ENCODE measurements around the gene ZFP36.
"Not testable (repeated sequence)": the region's sequence is repeated elsewhere in the genome, so short reads cannot be mapped to it uniquely, and the experiment has no call there.

ZFP36 gene, protein sequence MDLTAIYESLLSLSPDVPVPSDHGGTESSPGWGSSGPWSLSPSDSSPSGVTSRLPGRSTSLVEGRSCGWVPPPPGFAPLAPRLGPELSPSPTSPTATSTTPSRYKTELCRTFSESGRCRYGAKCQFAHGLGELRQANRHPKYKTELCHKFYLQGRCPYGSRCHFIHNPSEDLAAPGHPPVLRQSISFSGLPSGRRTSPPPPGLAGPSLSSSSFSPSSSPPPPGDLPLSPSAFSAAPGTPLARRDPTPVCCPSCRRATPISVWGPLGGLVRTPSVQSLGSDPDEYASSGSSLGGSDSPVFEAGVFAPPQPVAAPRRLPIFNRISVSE

DNA sequence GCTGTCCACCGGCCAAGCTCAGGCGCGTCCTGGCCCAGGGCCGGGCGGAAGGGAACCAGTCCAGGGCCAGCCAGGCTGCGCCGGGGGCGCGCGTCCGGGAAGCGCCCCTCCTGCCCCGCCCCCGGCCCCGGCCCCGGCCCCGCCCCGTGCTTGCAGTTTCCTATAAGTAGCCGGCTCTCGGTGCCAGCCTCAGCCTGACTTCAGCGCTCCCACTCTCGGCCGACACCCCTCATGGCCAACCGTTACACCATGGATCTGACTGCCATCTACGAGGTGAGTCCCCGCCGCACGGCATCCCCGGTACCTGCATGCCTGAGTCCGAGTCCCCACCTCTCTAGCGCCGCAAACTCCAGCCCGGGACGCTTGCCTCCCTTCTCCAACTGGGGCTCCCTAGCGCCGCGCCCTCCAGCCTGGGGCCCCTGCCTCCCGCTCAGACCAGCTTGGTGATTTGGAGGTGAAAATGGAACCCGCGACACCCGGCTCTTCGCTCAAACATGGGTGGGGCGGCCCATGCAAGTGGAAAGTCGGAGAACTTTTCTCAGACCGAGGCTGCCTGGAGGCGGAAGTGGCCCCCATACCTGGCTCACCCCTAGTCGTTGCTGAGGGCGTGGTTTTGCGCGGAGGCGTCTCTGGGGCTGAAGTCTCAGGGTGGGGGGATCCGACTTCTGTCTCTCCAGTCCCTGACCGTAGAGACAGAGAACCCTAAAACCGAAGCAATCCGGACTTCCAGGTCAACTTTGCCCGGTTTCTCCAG, at the start of gene ZFP36:
Gene ZFP36 (plus strand): TSS at position 192 of the 754 bp plus-strand sequence. CDS start 58 bp downstream, at position 250.
- peak; percentile 79 for DNase-seq (ENCODE audit: low read depth, low spot score)

DNA sequence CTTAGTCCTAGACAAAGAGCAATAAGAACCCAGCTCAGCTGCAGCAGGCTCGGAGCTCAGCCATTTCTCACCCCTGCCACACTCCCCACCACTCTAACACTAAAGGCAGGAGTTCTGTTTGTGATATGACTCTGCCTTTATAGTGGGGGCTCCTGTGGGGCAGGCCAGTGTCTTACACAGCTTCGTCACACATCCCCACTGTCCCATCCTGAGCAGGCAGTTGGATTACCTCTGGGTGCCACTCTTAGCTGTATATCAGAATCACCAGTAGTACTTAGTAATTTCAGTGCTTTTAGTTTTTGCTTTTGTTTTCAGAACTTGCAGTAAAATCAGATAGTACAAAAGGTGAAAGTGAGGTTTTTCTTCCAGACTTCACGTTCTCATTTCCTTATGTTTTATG, 47.6 kb upstream of the ZFP36 start:
- no peak for DNase-seq (ENCODE audit: low read depth, low spot score)

DNA sequence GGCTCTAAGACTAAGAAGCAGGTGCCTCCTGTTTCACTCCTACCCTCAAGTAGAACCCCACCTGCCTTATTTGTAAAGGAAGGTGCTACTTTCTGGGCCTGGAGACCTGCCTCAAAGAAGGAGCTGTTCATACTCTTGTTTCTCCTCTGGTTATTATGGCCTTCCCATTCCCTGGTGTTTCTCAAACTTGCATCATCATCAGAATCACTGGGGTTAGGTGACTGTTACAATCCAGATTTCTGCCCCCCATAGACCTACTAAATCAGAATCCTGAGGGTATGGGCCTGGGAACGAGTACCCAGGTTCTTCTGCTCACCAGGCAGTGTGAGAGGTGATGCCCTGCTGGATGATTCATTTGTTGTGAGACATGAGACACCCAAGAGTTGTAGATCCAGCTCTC, 46.0 kb upstream of the ZFP36 start:
- DNase-seq (ENCODE audit: low read depth, low spot score): no peak

DNA sequence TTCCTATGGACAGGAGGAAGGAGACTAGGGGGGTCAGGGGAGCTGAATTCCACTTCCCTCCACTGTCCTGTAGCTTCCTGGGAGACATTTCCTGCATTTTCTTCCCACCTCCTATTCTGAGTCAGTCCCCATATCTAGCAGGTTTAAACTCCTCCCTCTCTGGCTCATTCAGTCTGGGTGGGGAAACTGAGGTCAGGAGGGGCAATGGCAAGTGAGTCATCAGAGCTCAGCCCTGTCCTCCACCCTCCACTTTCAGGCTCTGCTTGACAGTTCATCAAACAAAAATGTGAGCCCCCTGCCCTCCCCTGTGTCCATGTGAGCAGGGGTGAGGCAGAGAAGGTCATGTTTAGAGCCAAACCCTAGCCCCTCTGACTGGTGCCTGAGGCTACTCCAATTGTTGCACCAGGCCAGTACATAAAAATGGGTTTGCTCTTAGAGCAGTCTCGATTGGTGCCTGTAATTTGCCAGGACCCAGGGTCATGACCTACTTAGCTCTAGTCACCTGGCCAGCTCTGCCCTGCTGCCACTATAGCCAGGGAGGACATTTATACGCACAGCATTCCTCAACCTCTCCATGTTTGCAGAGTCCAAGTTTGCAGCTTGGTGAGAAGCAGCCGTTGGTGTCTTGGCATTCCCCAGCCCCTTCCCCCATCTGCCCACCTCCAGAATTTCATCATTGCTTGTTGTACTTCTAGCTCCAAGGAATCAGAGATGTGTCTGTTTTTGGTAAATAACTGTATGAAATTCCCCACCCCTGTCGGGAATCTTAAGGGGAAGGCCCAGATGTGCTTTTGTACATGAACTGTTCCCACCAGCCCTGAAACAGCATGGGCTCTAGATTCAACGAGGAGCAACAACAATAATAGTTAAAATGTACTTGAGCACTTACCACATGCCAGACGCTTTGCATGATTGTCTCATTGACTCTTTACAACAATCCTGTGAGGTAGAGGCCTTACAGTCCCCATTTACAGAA, 43.7 kb upstream of the ZFP36 start:
- no peak for DNase-seq (ENCODE audit: low read depth, low spot score)

DNA sequence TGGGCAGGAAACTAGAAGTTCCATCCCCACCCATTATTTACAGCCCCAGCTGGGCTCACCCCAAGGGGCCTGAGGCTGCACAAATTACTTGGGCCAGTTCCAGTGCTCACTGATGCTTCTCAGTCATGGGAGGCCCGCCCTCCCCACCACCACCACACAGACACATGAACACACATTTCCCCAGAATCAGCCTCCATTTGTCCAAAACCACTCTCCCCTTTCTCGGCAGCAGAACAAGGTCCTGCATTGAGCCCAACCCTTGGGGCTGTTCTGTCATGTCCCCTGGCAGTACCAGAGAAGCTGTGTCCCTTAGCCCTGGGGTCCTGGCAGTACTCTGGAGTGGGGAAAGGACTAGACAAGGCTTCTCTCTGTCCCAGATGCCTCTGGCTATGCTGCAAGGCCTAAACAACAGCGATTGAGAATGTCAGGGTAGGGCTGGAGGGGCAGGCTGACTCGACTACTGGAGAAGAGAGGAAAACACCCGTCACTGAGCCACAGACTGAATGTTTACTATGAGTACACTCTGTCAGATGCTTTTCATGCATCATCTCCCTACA, 42.7 kb upstream of the ZFP36 start:
- DNase-seq (ENCODE audit: low read depth, low spot score): no peak

DNA sequence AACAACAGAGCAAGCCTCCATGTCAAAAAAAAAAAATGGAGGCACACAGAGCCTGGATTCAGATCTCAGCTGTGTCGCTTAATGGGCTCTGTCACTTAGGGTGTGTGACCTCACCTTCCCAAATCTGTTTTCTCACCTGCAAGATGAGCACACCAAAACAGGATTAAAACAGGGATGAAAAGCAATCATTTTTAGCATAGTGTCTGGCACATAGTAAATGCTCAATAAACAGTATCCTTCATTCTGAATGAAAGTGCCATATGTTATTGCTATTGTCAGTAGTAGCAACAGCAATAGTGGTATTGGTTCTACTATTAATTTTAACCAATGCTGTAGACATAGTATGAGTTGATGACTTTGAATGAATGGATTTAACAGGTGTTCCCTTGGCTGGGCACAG, 41.1 kb upstream of the ZFP36 start:
- no peak for DNase-seq (ENCODE audit: low read depth, low spot score)

DNA sequence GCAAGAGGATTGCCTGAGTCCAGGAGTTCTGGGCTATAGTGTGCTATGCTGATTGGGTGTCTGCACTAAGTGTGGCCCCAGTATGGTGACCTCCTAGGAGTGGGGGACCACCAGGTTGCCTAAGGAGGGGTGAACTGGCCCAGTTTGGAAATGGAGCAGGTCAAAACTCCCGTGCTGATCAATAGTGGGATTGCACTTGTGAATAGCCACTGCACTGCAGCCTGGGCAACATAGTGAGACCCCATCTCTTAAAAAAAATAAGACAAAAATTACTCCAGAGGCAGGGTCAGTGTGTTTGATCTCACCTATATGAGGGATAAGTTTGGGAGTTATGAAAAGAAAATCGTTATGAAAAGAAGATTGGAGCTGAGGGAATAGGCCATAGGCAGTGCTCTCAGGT, 37.4 kb upstream of the ZFP36 start:
- DNase-seq (ENCODE audit: low read depth, low spot score): no peak

DNA sequence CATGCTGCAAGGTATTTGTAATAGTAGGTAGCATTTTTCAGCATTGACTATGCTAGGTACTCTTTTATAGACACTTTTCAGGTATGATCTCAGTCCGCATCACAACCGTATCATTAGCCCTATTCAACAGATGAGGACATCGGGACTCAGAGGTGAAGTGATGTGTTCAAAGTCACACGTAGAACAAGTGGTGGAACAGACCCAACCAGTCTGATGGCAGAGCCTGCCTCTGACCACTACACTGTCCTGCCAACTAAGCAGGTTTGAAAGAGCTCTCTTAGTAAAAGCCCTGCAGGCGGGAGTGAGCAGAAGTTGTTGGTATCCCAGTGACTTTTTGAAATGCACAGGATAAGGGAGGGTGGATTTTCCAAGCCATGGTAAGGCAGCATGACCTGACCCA, 35.9 kb upstream of the ZFP36 start:
- DNase-seq (ENCODE audit: low read depth, low spot score): no peak

DNA sequence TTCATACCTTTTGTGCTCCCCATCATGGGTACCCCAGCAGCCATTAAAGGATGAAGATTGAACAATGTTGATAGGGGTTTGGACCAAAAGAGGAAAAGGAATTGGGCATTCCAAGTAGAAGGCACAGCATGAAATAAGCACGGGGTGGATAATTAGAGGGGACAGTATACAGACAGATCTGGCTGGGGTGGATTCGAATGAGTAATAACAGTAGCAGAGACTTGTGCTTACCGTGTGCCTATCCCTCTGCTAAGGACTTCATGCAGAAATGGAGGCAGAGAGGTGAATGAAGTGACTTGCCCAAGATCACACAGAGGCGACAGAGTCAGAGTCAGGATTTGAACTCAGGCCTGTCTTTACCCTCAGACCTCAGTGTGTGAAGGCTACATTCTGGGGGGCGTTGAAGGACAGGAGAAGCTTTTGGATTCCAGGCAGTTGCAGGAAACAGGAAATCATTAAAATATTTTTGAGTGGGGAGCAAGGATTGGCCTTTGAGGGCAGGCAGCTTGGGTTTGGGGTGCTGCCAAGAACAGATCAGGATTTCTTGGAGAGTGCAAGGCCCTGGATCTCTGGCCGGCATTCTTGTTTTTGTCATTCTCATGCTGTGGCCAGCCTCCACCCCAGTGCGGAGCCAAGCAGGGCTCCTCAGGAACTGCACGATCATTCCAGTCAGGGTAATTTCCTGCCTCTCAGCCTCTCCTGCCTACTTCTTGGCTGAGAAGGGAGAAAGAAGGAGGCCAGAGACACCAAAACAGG, 34.4 kb upstream of the ZFP36 start:
- no peak for DNase-seq (ENCODE audit: low read depth, low spot score)

DNA sequence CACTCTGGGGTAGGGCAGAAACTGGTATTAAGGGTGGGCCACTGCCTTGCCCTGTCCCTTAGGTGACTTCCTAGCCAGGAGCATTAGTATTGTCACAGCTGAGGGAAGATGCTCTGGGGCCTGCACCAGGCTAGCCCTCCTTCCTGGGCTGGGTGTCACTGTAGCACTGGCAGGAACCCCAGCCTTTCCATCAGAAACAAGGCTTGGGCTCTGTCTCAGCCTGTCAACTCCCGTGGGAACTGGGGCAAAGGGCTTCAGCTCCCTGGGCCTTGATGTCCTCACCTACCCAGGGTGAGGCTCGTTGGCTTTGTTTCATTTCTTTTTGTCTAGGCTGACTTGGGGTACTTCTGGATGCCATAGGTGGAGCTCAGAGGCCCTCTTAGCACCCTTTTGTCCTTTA, 33.7 kb upstream of the ZFP36 start:
- no peak for DNase-seq (ENCODE audit: low read depth, low spot score)

DNA sequence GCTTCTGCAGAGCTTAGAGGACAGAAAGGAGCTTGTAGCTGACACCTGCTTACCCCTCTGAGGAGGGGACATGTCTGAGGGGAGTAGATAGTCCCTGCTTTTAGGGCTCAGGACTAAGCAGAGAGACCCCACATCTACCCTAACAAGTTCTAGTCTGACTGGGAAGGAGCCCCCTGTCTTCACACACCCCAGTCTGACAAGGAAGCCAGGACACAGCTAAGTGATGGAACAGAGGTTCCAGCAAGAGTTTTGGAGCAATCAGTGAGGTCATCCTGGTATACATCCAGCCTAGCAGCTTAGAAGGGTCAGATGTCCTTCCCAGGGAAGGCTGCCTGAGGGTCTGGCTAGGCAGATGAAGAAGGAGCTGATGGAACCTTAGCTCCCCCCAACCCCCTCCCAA, 30.7 kb upstream of the ZFP36 start:
- DNase-seq (ENCODE audit: low read depth, low spot score): no peak

DNA sequence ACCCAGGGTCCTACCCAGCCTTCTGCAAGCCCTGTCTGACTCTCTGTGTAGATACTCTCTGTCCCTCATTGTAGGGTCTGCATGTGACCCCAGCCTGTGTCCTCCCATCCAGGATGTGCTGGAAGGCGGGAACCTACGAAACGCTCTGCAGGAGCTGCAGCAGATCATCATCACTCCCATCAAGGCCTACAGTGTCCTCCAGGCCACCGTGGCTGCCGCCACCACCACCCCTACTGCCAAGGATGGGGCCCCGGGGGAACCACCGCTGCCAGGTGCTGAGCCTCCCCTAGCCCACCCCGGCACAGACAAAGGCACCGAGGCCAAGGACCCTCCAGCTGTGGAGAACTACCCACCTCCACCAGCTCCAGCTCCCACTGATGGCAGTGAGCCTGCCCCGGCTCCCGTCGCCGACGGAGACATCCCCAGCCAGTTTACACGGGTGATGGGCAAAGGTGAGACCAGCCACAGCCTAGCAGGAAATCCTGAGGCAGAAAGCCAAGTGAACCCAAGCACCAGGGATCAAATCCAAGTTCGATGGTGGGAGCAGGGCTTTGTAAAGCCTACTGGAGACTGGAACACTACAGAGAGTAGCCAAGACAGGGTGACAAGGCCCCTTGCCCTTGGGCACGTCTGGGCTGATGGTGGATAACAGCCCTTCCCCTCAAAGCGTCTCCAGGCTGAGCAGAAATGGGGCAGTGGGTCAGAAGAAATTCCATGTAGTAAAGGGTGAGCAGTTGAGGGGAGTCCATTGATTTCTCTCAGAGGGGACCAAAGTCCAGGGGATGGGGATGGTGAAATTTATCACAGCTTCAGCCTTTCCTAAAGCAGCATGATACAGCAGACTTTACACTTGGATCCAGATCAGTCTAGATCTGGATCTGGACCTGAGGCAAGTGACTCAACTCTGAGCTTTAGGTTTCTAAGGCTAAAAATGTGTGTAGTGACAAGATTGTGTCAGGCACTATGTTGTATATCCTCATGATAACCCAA, 29.0 kb upstream of the ZFP36 start:
- DNase-seq (ENCODE audit: low read depth, low spot score): no peak

DNA sequence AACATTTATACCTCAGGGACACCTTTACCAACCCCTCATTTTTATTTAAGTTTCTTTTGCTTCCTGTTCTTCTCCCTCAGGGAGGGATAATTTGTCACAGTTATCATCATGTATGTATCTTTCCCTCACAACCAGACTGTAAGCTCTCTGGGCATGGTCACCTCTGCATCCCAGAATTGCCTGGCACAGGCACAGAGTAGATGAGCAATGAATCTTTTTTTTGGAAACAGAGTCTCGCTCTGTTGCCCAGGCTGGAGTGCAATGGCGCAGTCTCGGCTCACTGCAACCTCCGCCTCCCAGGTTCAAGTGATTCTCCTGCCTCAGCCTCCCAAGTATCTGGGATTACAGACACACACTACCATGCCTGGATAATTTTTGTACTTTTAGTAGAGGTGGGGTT, 27.3 kb upstream of the ZFP36 start:
- DNase-seq (ENCODE audit: low read depth, low spot score): not testable (repeated sequence)

DNA sequence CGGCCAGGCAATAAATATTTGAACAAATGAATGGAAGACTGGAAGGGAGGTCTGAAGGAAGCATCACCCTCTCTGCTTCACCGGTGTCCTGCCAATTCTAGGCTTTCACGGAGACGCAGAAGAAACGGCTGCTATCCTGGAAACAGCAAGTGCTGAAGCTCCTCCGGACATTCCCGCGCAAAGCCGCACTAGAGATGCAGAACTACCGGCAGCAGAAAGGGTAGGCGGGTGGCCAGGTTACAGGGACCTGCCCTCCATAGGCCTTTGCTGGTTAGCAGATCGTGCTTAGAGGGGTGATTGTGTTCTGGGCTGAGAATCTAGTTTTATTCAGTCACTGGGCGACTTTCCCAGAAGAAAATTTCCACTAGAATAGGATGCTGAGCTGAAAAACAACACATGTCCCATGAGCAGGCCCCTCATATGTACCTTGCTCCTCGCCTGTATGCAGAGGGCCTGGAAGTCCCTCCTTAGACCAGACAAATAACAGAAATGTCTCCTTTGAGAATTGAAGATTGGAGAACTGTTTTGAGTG, 26.7 kb upstream of the ZFP36 start:
- DNase-seq (ENCODE audit: low read depth, low spot score): no peak

DNA sequence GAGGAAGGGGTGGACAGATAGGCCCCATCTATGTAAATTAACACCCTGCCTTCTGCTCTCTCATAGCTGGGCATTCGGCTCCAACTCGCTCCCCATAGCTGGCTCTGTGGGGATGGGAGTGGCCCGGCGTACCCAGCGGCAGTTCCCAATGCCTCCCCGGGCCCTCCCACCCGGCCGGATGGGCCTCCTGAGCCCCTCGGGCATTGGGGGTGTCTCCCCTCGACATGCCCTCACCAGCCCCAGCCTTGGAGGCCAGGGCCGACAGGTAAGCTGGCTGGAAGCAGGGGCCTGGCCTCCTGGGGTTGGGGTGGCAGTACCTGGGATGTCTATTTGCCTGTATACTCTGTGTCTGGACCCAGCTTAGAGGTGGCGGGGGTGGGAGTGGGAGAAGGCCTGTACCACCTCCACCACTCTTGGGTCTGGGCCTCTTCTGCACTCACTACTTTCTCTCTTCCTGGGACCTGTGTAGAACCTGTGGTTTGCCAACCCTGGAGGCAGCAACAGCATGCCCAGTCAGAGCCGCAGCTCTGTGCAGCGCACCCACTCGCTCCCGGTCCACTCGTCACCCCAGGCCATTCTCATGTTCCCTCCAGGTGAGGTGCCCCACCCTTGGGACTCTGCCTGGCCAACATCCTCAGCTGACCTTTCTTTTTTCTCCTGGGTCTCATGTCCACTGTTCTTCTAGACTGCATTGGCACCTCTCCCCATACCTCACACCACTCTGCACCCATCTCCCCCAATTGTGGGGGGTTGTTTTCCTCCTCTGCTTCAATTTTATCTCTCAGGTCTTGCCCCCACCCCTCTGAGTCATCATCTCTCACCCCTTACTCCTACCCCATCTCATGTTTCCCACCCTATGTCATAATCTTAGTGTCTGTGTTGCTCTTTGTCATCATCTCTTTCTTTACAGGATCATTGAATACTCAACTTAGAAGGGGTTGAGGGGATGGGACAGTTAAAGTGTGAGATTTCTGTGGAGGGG, 25.8 kb upstream of the ZFP36 start:
- no peak for DNase-seq (ENCODE audit: low read depth, low spot score)

DNA sequence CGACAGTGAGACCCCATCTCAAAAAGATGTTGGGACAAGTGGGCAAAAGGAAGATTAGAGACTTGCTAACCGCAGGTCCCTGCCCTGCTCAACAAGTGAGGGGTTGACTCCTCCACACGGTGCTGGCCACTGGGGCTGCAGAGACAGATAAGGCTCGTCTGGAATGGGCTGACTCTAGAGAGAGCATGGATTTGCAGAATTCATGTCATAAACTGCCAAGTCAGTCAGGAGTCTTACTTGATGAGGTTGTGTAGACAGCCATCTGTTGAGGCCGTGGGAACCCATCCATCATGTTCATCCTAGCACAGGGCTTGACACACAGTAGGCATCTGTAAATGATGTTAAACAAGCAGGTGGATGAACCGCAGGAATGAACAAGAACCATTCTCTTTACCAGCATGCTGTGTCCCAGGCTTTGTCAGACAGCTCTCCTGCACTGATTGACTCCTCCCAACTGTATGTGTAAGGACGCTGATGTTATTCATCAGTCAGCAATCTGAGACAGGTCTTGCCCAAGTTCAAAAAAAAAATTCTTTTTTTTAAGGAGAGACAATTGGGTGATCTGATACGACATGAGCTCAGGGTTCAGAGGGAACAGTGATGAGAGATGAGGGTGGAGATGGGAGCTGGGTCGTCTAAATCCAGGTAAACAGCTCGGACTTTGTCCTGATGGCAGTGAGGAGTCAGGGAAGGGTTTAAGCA, 24.6 kb upstream of the ZFP36 start:
- DNase-seq (ENCODE audit: low read depth, low spot score): no peak

DNA sequence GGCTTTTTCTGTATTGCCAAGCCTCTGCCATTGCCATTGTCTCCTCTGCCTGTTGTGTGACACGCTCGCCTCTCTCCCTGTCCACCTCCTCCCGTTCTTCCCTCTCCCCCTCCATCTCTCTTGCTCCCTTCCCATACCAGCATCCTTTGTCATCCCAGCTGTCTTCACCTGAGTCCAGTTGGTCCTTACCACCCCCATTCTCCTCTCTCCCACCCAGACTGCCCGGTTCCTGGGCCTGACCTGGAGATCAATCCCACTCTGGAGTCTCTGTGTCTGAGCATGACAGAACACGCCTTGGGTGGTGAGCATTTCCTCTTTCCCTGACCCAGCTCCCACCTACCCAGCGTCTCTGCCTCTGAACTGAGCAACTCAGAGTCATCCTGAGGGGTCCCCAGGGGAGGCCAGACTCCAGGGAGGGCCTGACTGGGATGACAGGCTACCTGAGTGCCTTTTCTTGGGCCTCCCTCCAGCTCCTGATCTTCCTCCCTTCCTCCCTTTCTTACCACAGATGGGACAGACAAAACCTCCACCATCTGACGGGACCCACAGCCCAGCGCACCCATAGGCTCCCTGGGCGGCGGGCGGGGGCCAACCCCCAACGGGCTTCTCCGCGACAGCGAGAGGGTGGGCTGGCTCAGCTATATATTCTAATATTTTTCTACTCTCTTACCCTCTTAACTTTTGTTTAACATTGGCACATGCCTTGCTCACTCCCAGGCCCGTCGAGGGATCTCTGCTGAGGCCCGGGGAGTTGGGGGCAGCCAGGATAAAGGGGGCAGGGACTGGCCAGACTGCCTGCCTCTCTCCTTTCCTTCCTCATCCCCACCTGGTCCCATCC, 23.4 kb upstream of the ZFP36 start:
- no peak for DNase-seq (ENCODE audit: low read depth, low spot score)
